Measurements from ENCODE around the gene GSK3B. TPM values are rescaled to one million over a fixed set of nuclear protein-coding genes. Genes with fewer than 3 reads are reported as not detected.

GSK3B gene
- total and polyA plus RNA-seq, 3 experiments from 2014 or later = 20.0 to 38.0 (median 35.7) TPM

DNA sequence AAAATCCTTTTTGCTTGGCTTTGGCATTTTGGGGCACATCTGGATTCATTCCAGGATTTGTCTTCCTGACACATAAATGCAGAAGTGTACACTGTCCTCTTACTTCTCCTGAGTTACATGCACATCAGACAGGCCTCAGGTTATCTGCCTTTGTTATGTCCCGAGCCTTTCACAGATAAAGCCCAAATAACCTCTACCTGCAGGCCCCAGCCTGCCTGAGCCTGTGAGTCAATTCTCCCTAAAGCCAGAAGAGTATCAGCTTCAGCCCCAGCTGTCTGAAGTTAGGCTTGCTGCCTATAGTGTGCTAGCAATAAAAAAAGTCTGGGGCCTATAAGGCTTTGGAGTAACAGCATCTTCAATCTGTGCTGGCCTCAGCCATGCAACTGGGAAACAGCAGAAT is 17.7 kb upstream of the GSK3B start:
- Histone ChIP-seq H3K36me3 (ENCODE audit: insufficient read depth, low read length) (no peaks in the 10 kb centered on the region), H3K4me3 (ENCODE audit: low read length) (no peak overlapping the region), H3K27ac (ENCODE audit: low read depth, low read length) (no peak overlapping the region), H3K4me1 (ENCODE audit: insufficient read depth, low read length) (no peaks in the 10 kb centered on the region), H3K9me3 (ENCODE audit: low read length) (no peaks in the 10 kb centered on the region), H3K27me3 (ENCODE audit: insufficient read depth, low read length, poor library complexity, severe bottlenecking) (no peaks in the 10 kb centered on the region)
- Mint-ChIP-seq H3K36me3 (peaks cover 0 to 6% (median 2%) of the 10 kb centered on the region in 3 donors), H3K4me3 (no peak overlapping the region), H3K27me3 (peaks cover 0 to 3% of the 10 kb centered on the region in 2 donors), H3K27ac (no peak overlapping the region), H3K4me1 (no peaks in the 10 kb centered on the region), H3K9me3 (peaks cover 1 to 11% (median 7%) of the 10 kb centered on the region in 5 donors)
- POLR2A ChIA-PET = no interaction called here
- DNase-seq = no peak
- CTCF ChIA-PET = no interaction called here

DNA sequence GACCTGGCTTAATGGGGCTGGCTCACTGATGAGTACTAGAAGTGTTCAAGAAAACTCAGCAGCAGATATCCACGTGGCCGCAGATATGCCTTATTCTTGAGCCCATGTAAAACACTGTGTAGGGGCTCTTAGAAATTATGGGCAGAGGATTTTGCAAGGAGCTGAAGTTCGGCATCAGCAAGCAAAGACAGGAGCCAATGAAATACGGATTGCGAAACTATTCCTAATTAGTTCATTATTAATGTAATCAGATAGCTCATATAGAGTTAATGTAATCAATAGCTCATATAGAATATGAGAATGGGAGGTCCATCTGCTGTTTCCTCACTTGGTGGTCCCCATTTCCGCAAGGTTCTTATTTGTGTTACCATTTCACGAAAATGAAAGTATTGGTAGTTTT is 9.0 kb upstream of the GSK3B start:
- no peak overlapping the region for H3K27ac Mint-ChIP-seq
- Histone ChIP-seq H3K4me3 (ENCODE audit: low read length) (no peak overlapping the region), H3K27me3 (ENCODE audit: insufficient read depth, low read length, poor library complexity, severe bottlenecking) (no peaks in the 10 kb centered on the region), H3K27ac (ENCODE audit: low read depth, low read length) (no peak overlapping the region), H3K9me3 (ENCODE audit: low read length) (no peaks in the 10 kb centered on the region), H3K36me3 (ENCODE audit: insufficient read depth, low read length) (no peaks in the 10 kb centered on the region), H3K4me1 (ENCODE audit: insufficient read depth, low read length) (no peaks in the 10 kb centered on the region)
- DNase-seq = no peak
- H3K4me1 Mint-ChIP-seq = peaks cover 7 to 19% (median 7%) of the 10 kb centered on the region in 3 donors
- ChIA-PET CTCF (no interaction called here), POLR2A (no interaction called here)
- H3K36me3 Mint-ChIP-seq = peaks cover 2 to 11% (median 4%) of the 10 kb centered on the region in 3 donors
- no peaks in the 10 kb centered on the region for H3K9me3 Mint-ChIP-seq
- H3K27me3 Mint-ChIP-seq = no peaks in the 10 kb centered on the region
- peak overlapping the region in 1 of 7 donors; percentile 34 for H3K4me3 Mint-ChIP-seq

DNA sequence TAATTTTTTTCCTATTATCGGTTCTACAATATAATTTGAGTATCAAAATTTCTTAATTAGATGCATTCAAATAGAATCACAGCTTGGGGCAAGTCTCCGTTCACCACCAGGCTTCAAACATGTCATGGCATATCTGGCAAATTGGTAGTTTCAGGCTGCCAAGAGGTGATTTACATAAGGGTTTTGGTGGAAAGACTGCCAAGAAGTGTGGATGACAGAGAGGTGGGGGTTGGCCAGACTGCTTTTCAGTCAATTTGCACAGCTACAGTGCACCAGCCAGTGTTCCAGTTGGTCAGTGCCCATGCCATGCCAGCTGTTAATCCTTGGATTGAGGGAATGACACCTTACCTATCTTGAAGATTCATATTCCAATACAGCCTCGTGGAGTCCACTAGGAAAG is 8.4 kb upstream of the GSK3B start:
- H3K4me3 Mint-ChIP-seq = no peak overlapping the region

DNA sequence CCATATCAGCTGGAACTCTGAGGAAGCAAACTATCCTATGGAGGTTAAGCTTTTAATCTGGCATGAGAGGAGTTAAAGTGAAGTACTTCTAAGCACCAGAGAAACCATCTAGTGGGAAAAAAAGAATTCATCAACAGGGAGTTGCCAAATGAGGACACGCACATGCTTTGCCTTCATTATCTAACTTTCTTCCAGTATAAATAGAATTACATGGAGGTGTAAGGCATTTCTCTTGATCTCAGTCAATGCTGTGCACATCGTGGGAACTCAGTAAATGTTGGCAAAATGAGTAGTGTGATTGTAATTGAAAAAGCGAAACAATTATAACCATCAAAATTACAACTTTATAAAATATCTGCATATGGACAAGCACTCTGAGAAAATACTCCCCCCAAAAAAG is 8.0 kb upstream of the GSK3B start:
- Histone ChIP-seq H3K36me3 (ENCODE audit: insufficient read depth, low read length) (no peaks in the 10 kb centered on the region), H3K27me3 (ENCODE audit: insufficient read depth, low read length, poor library complexity, severe bottlenecking) (no peaks in the 10 kb centered on the region), H3K9me3 (ENCODE audit: low read length) (no peaks in the 10 kb centered on the region), H3K4me3 (ENCODE audit: low read length) (no peak overlapping the region), H3K27ac (ENCODE audit: low read depth, low read length) (no peak overlapping the region), H3K4me1 (ENCODE audit: insufficient read depth, low read length) (peaks cover under 1% of the 10 kb centered on the region)
- peaks cover 2 to 11% (median 4%) of the 10 kb centered on the region in 3 donors for H3K36me3 Mint-ChIP-seq
- no peaks in the 10 kb centered on the region for H3K9me3 Mint-ChIP-seq
- ChIA-PET POLR2A (no interaction called here), CTCF (no interaction called here)
- H3K4me1 Mint-ChIP-seq = peaks cover 9 to 22% (median 11%) of the 10 kb centered on the region in 3 donors
- DNase-seq = no peak
- H3K27me3 Mint-ChIP-seq = no peaks in the 10 kb centered on the region
- H3K27ac Mint-ChIP-seq = no peak overlapping the region
- H3K4me3 Mint-ChIP-seq = no peak overlapping the region

More for the DNA sequence above, 8.4 kb upstream of the GSK3B start:
- Histone ChIP-seq H3K9me3 (ENCODE audit: low read length) (no peaks in the 10 kb centered on the region), H3K27me3 (ENCODE audit: insufficient read depth, low read length, poor library complexity, severe bottlenecking) (no peaks in the 10 kb centered on the region), H3K4me1 (ENCODE audit: insufficient read depth, low read length) (no peaks in the 10 kb centered on the region), H3K4me3 (ENCODE audit: low read length) (no peak overlapping the region), H3K36me3 (ENCODE audit: insufficient read depth, low read length) (no peaks in the 10 kb centered on the region), H3K27ac (ENCODE audit: low read depth, low read length) (no peak overlapping the region)
- CTCF ChIA-PET = no interaction called here
- Mint-ChIP-seq H3K36me3 (peaks cover 2 to 11% (median 4%) of the 10 kb centered on the region in 3 donors), H3K4me1 (peaks cover 7 to 19% (median 7%) of the 10 kb centered on the region in 3 donors), H3K27me3 (no peaks in the 10 kb centered on the region), H3K9me3 (no peaks in the 10 kb centered on the region), H3K27ac (peak overlapping the region in 1 of 8 donors; percentile 43)
- DNase-seq = no peak
- POLR2A ChIA-PET = no interaction called here

DNA sequence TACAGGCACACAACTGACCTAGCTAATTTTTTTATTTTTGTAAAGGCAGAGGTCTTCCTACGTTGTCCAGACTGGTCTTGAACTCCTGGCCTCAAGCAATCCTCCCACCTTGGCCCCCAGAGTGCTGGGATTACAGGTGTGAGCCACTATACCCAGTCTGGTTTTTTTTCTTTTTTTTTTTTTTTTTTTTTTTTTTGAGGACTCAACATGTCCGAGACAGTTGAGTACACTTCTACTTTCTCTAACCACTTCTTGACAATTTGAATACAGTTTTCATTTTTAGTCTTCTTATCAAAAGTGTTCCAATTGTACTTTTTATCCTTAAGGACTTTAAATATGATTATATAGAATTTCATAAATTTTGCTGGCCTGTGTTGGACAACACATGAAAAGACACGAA is 7.4 kb upstream of the GSK3B start:
- H3K27me3 Mint-ChIP-seq = no peaks in the 10 kb centered on the region
- POLR2A ChIA-PET = no interaction called here

DNA sequence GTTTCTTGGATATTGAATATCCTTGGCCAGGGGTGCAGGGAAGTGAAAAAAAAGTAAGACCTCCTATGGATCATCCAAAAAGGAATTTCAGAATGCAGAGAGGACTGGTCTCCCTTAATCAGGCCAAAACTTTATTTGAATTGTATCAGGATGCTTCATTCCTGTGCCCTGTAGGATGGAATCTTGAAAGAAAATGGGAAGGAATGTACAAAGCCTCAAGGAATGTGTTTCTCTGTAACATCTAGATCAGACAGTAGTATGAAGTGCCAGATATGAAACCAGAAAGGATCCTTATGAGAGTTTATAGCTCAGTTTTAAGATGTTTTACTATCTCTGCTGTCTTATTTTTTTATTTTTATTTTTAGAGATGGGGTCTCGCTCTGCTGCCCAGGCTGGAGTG is 6.5 kb upstream of the GSK3B start:
- ChIA-PET POLR2A (no interaction called here), CTCF (no interaction called here)
- Mint-ChIP-seq H3K4me1 (peaks cover 19 to 36% (median 23%) of the 10 kb centered on the region in 3 donors), H3K36me3 (peaks cover 2 to 12% (median 4%) of the 10 kb centered on the region in 3 donors), H3K4me3 (peak overlapping the region in 1 of 7 donors; percentile 25), H3K9me3 (no peaks in the 10 kb centered on the region), H3K27ac (no peak overlapping the region), H3K27me3 (no peaks in the 10 kb centered on the region)
- no peak overlapping the region for H3K4me3 ChIP-seq (ENCODE audit: low read length)
- H3K9me3 ChIP-seq (ENCODE audit: low read length) = no peaks in the 10 kb centered on the region
- no peak for DNase-seq
- no peaks in the 10 kb centered on the region for H3K36me3 ChIP-seq (ENCODE audit: insufficient read depth, low read length)
- no peaks in the 10 kb centered on the region for H3K27me3 ChIP-seq (ENCODE audit: insufficient read depth, low read length, poor library complexity, severe bottlenecking)
- H3K4me1 ChIP-seq (ENCODE audit: insufficient read depth, low read length) = peaks cover 15% of the 10 kb centered on the region
- H3K27ac ChIP-seq (ENCODE audit: low read depth, low read length) = no peak overlapping the region

More for the DNA sequence above, 7.4 kb upstream of the GSK3B start:
- Histone ChIP-seq H3K36me3 (ENCODE audit: insufficient read depth, low read length) (no peaks in the 10 kb centered on the region), H3K27me3 (ENCODE audit: insufficient read depth, low read length, poor library complexity, severe bottlenecking) (no peaks in the 10 kb centered on the region), H3K27ac (ENCODE audit: low read depth, low read length) (no peak overlapping the region), H3K4me1 (ENCODE audit: insufficient read depth, low read length) (peaks cover 6% of the 10 kb centered on the region), H3K9me3 (ENCODE audit: low read length) (no peaks in the 10 kb centered on the region), H3K4me3 (ENCODE audit: low read length) (no peak overlapping the region)
- Mint-ChIP-seq H3K27ac (no peak overlapping the region), H3K4me1 (peaks cover 13 to 28% (median 16%) of the 10 kb centered on the region in 3 donors), H3K4me3 (peak overlapping the region in 1 of 7 donors; percentile 2), H3K36me3 (peaks cover 2 to 11% (median 4%) of the 10 kb centered on the region in 3 donors), H3K9me3 (no peaks in the 10 kb centered on the region)
- CTCF ChIA-PET = no interaction called here
- no peak for DNase-seq

DNA sequence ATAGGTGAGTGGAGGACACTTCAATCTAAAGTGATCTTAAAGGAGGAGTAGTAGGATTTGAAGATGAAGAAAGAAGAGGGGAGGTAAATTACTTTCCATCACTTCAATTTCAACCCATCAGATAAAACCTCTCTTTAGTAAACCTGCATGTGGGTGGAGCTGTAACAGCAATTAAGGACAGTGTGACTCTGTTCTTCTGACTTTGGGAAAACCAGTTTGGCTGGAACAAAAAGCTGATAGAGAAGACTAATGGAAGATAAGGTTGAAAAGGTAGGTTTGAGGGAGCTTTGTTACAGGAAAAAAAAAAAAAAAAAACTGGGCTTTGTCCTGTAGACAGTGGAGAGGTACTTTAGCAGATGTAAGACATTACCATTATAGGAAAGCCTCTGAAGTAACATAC is 4.5 kb upstream of the GSK3B start:
- ChIA-PET CTCF (interaction anchor here (1.7 kb wide), 1 partner anchor 207 kb away, joined by 5 read pairs; no protein-coding TSS in a partner anchor), POLR2A (no interaction called here)
- H3K27me3 Mint-ChIP-seq = no peaks in the 10 kb centered on the region
- Histone ChIP-seq H3K27ac (ENCODE audit: low read depth, low read length) (no peak overlapping the region), H3K27me3 (ENCODE audit: insufficient read depth, low read length, poor library complexity, severe bottlenecking) (no peaks in the 10 kb centered on the region), H3K9me3 (ENCODE audit: low read length) (no peaks in the 10 kb centered on the region), H3K36me3 (ENCODE audit: insufficient read depth, low read length) (no peaks in the 10 kb centered on the region), H3K4me3 (ENCODE audit: low read length) (no peak overlapping the region), H3K4me1 (ENCODE audit: insufficient read depth, low read length) (peaks cover 15% of the 10 kb centered on the region)
- H3K36me3 Mint-ChIP-seq = peaks cover 2 to 25% (median 4%) of the 10 kb centered on the region in 3 donors
- no peaks in the 10 kb centered on the region for H3K9me3 Mint-ChIP-seq
- DNase-seq = no peak
- peaks cover 22 to 39% (median 26%) of the 10 kb centered on the region in 3 donors for H3K4me1 Mint-ChIP-seq
- peak overlapping the region in 1 of 8 donors; percentile 8 for H3K27ac Mint-ChIP-seq
- no peak overlapping the region for H3K4me3 Mint-ChIP-seq

DNA sequence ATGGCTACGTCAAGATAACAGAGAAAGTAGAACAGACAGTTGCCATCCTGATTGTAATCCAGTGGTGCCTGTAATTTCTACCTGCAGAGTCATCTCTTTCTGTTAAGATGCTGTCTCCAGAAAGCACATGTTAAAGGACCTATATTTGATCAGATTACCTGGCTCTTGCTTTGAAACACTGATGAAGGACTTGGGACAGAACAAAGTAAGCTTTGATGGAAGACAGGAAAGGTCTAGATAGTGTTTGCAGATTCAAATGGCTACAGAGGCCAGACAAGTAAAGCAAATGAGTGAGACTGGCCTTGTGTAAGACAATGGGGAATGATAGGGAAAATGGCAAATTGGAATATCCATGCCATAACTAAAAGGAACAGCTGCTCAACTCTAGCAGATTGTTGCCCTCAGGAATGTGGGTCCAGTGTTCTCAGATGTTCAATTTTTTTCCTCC is 1.8 kb upstream of the GSK3B start:
- H3K36me3 ChIP-seq (ENCODE audit: insufficient read depth, low read length) = no peaks in the 10 kb centered on the region
- no peaks in the 10 kb centered on the region for H3K9me3 Mint-ChIP-seq
- peak overlapping the region in 1 of 8 donors; percentile 99 for H3K27ac Mint-ChIP-seq
- peak overlapping the region; percentile 89 for H3K4me3 ChIP-seq (ENCODE audit: low read length)
- no peaks in the 10 kb centered on the region for H3K27me3 ChIP-seq (ENCODE audit: insufficient read depth, low read length, poor library complexity, severe bottlenecking)
- DNase-seq = no peak
- H3K27me3 Mint-ChIP-seq = no peaks in the 10 kb centered on the region
- peak overlapping the region; percentile 98 for H3K27ac ChIP-seq (ENCODE audit: low read depth, low read length)
- H3K9me3 ChIP-seq (ENCODE audit: low read length) = no peaks in the 10 kb centered on the region
- no peak overlapping the region for H3K4me3 Mint-ChIP-seq
- ChIA-PET POLR2A (interaction anchor here (0.5 to 2.9 kb wide), 14 partner anchors 8 to 1450 kb away, joined by 3 to 24 read pairs (median 4); partner anchors contain the start of genes LRRC58, POLQ and TMEM39A), CTCF (interaction anchor here (0.7 to 1.7 kb wide), 5 partner anchors 38 to 699 kb away, joined by 3 to 5 read pairs (median 4); partner anchors contain the start of gene LRRC58)
- peaks cover 22 to 32% (median 26%) of the 10 kb centered on the region in 3 donors for H3K4me1 Mint-ChIP-seq
- H3K36me3 Mint-ChIP-seq = peaks cover 2 to 23% (median 4%) of the 10 kb centered on the region in 3 donors
- H3K4me1 ChIP-seq (ENCODE audit: insufficient read depth, low read length) = peaks cover 24% of the 10 kb centered on the region
